ENCODE data around the gene ZNF878.
"Not testable (repeated sequence)": the region's sequence is repeated elsewhere in the genome, so short reads cannot be mapped to it uniquely, and the experiment has no call there.

Gene ZNF878

DNA sequence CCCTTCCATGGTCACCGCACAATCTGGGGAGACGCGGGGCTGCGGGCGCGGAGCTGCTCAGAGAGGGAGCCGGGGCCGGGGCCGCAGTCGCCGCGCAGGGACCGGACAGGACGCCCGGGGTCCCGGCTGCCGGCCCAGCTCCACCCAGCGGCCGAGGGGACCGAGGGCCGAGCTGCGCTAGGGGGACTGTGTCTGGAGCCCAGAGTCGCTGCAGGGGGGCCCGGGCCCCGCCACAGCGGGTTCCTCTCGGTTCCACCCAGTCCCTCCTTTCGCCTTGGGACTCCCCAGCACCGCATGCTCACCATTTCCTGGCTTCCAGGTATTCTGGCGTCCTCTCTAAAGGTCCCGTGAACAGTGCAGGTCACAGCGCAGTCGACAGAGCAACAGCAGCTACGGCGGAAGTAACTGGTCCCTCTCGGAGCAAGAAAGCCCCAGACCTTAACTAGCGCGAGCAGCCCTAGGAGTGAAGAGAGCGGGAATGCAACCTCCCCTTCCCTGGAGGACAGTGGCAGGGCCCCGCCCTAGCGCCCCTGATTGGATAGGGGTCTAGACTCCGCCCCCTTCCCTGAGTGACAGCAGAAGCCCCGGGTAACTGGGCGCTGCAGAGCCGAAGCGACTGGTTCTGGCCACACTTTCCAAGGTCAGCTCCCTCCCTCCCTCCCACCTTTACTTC is at the start of gene ZNF878:
ZNF878 (minus strand) TSS at position 465 of the 673 bp plus-strand sequence; CDS start at position 305, 160 bp downstream.
- peak; percentile 83 for DNase-seq

DNA sequence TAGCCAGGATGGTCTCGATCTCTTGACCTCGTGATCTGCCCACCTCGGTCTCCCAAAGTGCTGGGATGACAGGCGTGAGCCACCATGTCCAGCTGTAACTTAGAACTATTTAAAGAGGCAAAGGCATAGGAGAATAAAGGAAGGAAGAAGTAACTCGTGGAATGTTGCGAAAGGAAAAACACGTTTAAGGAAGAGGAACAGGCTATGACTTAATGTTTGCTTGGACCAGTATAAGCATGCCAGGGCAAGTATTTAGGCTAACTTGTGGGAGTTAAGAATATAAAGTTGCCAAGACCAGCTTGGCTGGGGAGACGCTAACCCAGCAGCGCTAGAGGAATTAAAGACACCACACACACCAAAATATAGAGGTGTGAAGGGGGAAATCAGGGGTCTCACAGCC is 45.3 kb upstream of the ZNF878 start:
- no peak for DNase-seq

DNA sequence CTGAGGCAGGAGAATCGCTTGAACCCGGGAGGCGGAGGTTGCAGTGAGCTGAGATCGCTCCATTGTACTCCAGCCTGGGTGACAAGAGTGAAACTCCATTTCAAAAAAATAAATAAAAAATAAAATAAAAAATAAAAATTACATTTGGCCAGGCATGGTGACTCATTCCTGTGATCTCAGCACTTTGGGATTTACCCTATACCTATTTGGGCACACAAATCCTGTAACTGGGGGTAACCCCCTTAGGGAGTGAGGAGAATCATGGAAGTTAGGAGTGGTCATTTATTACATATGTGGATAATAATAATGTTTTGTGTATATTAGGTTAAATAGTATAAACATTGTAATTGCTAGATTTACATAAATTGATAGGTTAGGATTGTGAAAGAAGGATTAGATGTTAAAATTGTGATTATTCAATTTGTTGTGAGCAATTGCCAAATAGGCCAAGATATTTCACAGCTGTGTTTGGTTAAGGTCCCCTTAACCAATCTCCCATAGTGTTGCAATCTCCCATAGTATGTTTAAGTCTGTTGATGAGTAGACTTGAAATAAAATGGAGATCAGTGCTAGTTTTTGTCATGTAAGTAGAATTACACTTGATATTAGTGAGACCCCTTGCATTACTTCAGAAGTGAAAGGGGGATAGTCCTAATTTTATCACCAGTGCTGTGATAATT is 42.5 kb upstream of the ZNF878 start:
- no peak for DNase-seq

DNA sequence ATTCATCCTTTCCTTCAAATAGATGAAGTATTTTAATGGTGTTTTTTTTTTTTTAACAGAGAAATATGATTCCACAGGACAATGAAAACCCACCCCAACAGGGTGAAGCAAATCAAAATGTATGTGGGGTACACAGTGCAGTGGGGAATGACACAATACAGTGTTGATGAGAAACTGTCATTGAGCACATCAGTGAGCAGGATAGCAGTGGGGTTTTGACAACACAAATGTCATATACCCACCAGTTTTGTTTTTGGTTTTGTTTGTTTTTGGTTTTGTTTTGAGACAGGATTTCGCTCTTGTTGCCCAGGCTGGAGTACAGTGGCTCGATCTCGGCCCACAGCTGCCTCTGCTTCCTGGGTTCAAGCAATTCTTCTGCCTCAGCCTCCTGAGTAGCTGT is 41.0 kb upstream of the ZNF878 start:
- no peak for DNase-seq

DNA sequence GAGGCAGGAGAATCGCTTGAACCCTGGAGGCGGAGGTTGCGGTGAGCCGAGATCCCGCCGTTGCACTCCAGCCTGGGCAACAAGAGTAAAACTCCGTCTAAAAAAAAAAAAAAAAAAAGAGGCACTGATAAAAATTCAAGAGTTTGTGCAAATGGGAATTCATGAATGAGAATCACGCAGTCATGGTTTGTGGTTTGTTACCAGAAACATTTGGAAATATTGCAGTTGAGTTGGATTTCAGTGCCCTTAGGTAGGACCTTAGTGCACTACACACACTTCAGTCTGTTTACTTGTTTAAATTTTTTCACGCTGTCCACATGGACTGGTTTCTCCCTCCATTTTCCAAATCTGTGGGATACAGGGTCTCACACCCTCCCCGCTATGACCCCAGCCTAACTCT is 40.2 kb upstream of the ZNF878 start:
- DNase-seq, result no peak

DNA sequence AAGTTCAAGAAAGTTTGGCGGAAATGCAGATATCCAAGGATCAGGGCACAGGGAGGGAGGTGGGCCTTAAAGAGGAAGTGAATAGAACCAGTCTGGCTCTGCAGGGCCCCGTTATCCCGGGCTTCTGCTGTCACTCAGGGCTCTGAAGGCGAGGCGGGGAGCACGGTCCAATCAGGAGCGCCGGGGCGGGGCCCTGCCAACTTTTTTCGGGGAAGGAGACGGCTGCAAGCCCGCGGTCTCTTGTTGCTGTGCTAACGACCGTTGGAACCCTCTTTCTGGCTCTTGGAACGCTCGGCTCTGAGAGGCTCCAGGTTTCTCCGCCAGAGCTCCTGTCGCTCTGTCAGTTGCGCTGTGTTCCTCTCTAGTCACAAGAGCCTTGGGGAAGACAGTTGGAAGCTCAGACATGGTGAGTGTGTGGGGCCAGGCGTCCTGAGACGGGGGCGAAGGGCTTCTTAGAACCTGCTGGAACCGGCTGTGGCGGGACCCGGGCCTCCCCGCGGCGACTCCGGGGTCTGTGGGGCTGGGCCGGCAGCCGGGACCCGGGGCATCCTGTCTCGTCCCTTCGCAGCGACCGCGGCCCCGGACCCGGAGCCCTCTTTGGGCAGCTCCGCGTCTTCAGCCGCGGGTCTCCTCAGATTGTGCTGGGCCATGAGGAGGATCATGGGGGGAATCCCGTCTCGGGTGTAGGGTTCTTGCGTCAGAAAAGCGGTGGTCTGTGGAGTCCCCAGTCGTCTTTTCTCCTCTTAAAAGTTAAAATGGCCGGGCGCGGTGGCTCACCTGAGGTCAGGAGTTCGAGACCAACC is 39.5 kb upstream of the ZNF878 start:
- peak; percentile 87 for DNase-seq

DNA sequence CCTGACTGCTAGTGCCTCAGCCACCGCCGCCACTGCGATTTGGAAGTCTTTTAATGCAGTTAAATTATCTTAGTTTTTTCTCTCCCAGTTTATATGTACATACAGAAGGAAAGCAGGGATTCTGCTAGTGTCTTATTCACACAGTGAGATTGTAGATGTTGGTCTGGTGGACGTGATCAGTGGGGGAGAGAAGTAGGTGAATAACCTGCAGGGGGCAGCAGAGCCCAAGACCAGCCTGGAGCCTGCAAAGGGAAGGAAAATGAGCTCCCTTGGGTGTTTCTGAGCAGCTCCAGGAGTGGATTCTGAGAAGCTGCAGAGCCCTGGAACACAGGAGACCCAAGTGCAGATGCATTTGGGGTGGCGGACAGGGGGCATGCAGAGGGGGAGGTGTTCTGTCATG is 38.0 kb upstream of the ZNF878 start:
- peak; percentile 86 for DNase-seq

DNA sequence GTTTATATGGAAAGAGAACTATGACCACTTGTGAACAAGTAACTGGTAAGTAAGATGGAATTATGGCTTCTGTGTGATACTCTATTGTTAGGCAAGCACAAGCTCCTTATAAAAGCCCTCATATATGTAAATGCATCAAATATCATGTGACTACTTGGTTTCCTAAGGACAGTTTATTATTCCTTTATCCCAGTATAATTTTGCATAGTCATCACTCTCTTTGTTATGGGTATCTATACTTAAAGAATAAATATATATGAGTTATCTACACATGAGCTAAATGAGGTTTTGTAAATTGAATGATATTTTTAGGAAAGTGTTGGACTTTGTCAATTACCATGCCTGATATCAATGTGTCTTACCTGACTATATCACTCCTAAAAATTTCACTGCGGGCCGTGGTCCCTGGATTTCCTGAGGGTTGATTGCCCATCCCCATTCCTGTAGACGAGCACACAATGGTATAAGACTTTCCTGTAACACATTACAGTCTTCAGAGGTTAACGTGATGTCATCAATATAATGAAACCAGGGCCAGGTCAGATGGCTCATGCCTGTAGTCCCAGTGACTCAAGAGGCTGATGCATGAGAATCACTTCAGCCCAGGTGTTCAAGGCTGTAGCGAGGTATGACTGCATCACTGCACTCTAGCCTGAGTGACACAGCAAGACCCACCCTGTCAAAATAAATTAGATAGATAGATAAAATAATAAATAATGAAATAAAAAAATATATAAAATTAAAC is 32.5 kb upstream of the ZNF878 start:
- DNase-seq, result no peak

DNA sequence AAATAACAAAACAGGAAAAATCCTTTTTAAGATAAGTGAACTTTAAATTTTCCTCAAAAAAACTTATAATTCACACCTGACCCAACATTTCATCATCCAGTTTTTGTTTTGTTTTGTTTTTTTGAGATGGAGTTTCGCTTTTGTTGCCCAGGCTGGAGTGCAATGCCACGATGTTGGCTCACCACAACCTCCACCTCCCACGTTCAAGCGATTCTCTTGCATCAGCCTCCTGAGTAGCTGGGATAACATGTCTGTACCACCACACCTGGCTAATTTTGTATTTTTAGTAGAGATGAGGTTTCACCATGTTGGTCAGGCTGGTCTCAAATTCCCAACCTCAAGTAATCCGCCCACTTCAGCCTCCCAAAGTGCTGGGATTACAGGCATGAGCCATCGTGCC is 30.6 kb upstream of the ZNF878 start:
- not testable (repeated sequence) for DNase-seq

DNA sequence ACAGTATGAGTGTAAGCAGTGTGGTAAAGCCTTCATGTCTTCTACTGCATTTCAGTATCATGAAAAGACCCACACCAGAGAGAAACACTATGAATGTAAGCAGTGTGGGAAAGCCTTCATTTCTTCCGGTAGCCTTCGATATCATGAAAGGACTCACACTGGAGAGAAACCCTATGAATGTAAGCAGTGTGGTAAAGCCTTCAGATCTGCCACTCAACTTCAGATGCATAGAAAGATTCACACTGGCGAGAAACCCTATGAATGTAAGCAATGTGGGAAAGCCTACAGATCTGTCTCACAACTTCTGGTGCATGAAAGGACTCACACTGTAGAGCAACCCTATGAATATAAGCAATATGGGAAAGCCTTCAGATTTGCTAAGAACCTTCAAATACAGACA is 24.6 kb upstream of the ZNF878 start:
- no peak for DNase-seq

DNA sequence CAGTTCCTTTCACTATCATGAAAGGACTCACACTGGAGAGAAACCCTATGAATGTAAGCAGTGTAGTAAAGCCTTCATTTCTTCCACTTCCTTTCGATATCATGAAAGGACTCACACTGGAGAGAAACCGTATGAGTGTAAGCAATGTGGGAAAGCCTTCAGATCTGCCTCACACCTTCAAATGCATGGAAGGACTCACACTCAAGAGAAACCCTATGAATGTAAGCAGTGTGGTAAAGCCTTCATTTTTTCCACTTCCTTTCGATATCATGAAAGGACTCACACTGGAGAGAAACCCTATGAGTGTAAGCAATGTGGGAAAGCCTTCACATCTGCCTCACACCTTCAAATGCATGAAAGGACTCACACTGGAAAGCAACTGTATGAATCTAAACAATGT is 23.6 kb upstream of the ZNF878 start:
- DNase-seq, result not testable (repeated sequence)

DNA sequence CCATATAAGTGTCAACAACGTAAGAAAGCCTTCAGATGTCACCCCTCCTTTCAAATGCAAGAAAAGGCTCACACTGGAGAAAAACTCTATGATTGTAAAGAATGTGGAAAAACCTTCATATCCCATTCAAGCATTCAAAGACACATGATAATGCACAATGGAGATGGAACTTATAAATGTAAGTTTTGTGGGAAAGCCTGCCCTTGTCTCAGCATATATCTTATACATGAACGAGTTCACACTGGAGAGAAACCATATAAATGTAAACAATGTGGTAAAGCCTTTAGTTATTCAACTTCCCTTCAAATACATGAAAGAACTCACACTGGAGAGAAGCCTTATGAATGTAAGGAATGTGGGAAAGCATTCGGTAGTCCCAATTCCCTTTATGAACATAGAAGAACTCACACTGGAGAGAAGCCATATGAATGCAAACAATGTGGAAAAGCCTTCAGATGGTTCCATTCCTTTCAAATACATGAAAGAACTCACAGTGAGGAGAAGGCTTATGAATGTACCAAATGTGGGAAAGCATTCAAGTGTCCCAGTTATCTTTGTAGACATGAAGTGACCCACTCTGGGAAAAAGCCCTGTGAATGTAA is 22.9 kb upstream of the ZNF878 start:
- no peak for DNase-seq

DNA sequence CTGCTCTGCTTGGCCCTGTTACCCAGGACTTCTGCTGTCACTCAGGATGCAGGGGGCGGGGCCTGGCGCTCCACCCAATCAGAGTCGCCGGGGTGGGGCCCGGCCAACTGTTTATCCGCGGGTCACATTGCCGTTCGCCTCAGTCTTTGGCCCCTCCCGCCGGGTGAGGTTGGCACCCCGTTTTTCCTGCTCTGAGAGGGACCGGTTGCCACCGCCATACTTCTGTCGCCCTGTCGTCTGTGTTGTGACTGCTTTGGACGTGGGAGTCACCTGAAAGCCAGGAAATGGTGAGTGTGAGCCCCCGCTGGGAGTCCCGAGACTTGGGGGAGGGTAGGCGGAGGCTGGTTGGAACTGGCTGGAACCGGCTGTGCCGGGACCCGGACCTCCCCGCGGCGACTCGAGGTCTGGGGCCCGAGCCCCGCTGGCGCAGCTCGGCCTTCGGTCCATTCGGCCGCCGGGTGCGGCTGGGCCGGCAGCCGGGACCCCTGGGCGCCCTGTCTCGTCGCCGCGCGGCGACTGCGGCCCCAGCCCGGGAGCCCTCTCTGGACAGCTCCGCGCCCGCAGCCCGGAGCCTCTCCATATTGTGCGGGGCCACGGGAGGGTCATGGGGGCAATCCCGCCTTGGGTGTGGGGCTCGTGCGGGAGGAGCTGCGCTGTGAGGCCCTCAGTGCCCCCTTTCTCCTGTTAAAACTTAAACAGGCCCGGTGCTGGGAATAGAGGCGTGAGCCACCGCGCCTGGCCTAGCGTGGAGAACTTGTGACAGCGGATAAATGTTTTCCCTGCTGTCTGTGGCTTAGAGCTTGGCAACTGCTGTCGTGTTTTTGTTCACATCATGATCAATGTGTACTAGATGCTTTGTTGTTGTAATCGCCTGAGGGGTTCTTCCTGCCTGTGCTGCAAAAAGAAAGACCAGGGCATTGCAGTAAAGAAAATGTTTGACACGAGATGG is 12.1 kb upstream of the ZNF878 start, which contains the start of gene ZNF844:
ZNF844 (plus strand) TSS at position 142 of the 949 bp plus-strand sequence; CDS start at position 285, 143 bp downstream.
- peak; percentile 87 for DNase-seq

DNA sequence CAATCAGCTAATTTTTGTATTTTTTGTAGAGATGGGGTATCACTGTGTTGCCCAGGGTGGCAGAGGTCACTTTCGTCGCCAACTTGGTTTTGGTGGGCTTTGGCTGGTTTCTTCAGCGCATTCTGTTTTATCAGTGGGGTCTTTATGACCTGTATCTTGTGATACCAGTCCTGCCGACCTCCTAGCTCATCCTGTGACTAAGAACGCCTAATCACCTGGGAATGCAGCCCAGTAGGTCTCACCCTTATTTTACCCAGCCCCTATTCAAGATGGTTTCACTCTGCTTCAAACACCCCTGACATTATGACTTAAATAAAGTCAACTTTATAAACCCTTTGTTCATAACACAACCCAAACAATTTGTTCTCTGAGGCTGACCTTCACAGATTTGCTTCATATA is 3.0 kb upstream of the ZNF878 start:
- no peak for DNase-seq

DNA sequence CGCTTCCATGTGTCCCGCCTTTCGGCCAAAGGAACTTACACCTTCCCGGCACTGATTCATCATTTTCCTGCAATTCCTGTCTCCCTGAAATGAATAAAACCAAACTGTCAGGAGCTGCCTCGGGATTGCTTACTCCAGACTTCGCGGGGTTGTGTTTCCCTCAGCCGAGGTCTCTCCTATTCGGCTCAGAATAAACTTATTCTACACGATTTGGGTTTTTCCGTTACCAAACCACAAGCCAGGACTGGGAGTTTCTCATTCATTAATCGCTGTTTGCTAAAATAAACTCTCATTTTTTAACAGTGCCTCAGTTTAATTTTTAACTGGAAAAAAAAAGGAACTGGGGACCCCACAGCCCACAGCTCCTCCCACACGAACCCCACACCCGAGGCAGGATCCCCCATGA is 667 bp downstream of the ZNF878 start:
- DNase-seq, result no peak

DNA sequence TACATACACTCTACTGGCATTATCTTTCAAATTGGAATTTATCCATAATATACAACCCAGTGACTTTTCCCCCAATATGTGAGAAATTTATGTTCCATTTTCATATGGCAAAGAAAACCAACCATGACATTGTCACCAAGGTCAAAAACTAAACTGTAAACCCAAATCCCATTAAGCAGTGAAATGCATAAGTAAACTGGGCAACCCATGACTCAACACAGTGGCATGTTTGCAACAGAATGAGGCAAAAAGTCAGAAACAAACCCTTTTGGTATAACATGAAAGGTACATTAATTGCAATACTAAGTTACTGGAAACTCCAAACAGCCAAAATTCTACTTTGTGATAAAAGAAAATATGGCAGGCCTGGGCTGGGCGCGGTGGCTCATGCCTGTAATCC is 4.9 kb downstream of the ZNF878 start:
- DNase-seq, result no peak

DNA sequence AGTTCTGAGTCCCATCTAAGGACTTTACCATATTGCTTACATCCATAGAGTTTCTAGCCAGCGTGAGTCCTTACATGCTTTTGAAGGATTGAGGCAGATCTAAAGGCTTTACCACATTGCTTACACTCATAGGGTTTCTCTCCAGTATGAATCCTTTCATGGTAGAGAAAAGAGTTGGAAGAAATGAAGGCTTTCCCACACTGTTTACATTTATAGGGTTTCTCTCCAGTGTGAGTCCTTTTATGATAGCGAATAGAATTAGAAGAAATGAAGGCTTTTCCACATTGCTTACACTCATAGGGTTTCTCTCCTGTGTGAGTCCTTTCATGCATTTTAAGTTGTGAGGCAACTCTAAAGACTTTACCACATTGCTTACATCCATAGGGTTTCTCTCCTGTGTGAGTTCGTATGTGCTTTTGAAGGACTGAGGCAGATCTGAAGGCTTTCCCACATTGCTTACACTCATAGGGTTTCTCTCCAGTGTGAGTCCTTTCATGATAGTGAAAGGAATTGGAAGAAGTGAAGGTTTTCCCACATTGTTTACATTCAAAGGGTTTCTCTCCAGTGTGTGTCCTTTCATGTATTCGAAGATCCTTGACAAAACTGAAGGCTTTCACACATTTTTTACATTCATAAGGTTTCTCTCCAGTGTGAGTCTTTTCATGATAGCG is 8.9 kb downstream of the ZNF878 start:
- no peak for DNase-seq

DNA sequence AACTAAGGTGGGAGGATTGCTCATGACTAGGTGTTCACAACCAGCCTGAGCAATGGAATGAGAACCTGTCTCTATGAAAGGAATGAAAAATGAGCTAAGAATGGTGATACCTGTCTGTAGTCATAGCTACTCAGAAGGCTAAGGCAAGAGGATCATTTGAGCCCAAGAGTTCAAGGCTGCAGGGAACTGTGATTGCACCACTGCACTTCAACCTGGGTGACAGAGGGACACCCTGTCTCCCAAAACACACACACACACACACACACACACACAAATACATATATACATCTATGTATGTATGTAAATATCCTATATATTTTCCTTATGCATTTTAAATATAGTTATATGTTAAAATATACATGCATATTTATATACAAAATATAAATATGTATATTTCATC is 9.9 kb downstream of the ZNF878 start:
- no peak for DNase-seq

DNA sequence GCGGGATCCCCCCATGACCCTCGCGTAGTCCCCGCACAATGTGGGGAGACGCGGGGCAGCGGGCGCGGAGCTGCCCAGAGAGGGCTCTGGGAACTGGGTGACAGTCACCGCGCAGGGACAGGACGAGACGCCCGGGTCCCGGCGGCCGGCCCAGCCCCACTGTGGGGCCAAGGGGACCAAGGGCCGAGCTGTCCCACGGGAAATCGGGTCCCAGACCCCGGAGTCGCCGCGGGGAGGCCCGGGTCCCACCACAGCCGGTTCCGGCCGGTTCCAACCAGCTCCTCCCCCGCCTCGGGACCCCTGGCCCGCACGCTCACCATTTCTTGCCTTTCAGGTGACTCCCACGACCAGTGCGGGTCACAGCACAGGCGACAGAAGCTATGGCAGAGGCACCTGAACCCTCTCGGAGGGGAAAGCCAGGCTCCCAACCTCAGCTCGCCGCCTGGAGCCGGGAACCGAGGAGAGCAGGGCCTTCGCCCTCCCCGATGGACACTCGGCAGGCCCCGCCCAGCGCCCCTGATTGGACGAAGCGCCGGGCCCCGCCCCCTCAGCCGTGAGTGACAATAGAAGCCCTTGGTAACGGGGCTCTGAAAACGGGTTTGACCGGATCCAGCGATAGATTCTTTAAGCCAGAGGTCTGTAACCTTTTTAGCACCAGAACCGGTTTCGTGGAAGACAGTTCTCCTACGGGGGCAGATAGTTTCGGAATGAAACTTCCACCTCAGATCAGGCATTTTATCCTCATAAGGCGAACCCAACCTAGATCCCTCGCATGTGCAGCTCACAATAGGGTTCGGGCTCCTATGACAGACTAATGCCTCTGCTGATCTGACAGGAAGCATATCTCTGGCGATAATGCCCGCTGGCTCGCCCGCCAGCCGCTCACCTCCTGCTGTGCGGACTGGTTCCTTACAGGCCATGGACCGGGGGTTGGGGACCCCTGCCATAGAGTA is 17.3 kb downstream of the ZNF878 start, which contains the start of gene ZNF433:
ZNF433 (minus strand) TSS at position 460 of the 953 bp plus-strand sequence; CDS start at position 320, 140 bp downstream.
- DNase-seq, result peak; percentile 88
